Activated naive CD4-positive, alpha-beta T cell treated with anti-CD3 and anti-CD28 coated beads, Interleukin-2, amount 10 ng/mL, durations not matched to agents 7 days and 5 days (primary cell): Measurements from ENCODE around the gene MCM7.

Source experiments
- CTCF ChIA-PET: fragments of 350-600 bp; sonication (Branson Sonifier 250); formaldehyde crosslinking; loops from one replicate; lab custom pipeline; 2021; ENCODE audit warnings: antibody characterized with exemption; lab: Charles Lee
- DNase-seq: peaks from one replicate; pipeline ENCODE4 v3.0.0-alpha.2; 2020
- H3K27ac Mint-ChIP-seq: one replicate; pipeline ENCODE4 v1.8.0; 2021; ENCODE audit warnings: mild to moderate bottlenecking, moderate library complexity, mixed read lengths
- H3K27me3 Mint-ChIP-seq: one replicate; pipeline ENCODE4 v1.8.0; 2021; ENCODE audit warnings: mild to moderate bottlenecking, mixed read lengths
- H3K36me3 Mint-ChIP-seq: one replicate; pipeline ENCODE4 v1.8.0; 2021; ENCODE audit warnings: mixed read lengths
- H3K4me1 Mint-ChIP-seq: one replicate; pipeline ENCODE4 v1.8.0; 2021; ENCODE audit warnings: mixed read lengths
- H3K4me3 Mint-ChIP-seq: one replicate; pipeline ENCODE4 v1.8.0; 2021; ENCODE audit warnings: mild to moderate bottlenecking, moderate library complexity, mixed read lengths
- H3K9me3 Mint-ChIP-seq: one replicate; pipeline ENCODE4 v1.8.0; 2021; ENCODE audit warnings: mixed read lengths

Gene MCM7

DNA sequence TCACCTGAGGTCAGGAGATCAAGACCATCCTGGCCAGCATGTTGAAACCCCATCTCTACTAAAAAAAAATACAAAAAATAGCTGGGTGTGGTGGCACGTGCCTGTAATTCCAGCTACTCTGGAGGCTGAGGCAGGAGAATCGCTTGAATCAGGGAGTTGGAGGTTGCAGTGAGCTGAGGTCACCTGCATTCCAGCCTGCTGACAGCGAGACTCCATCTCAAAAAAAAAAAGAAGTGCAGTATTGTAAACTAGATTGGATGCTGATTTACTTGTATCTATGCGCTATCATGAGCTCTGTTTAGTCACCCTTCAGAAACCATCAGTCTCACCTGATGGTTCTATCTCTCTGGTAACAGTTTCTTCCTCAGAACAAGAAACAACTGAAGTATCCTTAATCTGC is 37.8 kb downstream of the MCM7 start:
- Mint-ChIP-seq H3K27ac (no peak overlapping the region), H3K4me3 (no peak overlapping the region), H3K4me1 (no peaks in the 10 kb centered on the region), H3K9me3 (no peaks in the 10 kb centered on the region), H3K27me3 (no peaks in the 10 kb centered on the region), H3K36me3 (peaks cover 36% of the 10 kb centered on the region)
- CTCF ChIA-PET = interaction anchor here (0.6 to 1.7 kb wide), 4 partner anchors 18 to 702 kb away, joined by 3 read pairs; partner anchors contain the start of gene ZNF3
- no peak for DNase-seq

DNA sequence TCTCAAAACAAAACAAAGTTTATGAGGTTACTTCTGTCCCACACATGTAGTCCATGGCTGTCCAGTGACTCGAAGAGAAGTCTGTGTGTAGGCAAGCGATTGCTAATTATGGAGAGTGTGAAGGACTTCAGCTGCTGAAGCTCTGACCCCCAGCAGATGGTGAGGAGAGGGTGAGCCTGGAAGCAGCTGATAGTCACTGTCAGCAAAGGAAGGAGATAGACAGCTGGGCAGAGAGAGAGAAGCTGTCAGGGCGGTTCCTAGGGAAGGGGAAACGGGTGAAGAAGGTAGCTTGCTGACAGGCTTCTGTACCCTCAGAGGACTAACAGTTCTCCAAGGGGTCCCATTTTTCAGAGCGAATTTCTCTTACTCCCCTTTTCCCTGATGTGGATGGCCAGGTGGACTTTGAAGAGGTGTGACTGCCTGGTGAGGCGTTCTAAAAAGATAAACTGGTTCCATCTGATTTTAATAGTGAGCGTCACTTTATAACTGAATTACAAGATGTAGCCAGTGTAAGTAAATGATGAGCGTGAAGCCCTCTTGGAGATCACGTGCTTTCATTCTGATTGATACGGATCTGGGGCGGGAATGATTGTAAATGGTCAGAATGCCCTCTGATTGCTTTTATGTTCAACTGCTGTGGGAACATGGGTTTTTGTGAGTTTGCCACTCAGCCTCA is 39.5 kb downstream of the MCM7 start:
- Mint-ChIP-seq H3K27me3 (no peaks in the 10 kb centered on the region), H3K4me3 (no peak overlapping the region), H3K27ac (no peak overlapping the region), H3K9me3 (no peaks in the 10 kb centered on the region), H3K4me1 (no peaks in the 10 kb centered on the region), H3K36me3 (peaks cover 31% of the 10 kb centered on the region)
- no peak for DNase-seq
- CTCF ChIA-PET = interaction anchor here (1.1 kb wide), 1 partner anchor 68 kb away, joined by 3 read pairs; no protein-coding TSS in a partner anchor

DNA sequence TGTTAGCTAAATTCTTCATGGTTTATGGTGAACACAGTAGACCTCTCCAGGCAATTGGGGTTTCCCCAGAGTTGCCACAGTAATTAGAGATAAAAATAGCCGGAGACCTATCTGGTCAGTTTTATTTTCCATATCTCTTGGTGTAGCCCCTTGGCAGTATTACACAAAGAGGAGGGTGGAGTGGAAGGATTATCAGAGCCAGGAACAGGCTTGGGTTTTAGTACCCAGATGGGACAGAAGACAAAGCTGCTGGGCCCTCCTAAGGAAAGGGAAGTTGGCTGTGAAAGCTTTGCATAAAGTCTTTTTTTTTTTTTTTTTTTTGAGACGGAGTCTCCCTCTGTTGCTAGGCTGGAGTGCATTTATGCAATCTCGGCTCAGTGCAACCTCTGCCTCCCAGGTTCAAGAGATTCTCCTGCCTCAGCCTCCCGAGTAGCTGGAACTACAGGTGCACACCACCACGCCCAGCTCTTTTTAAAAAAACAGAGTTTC is 41.9 kb downstream of the MCM7 start:
- Mint-ChIP-seq H3K27ac (no peak overlapping the region), H3K4me3 (no peak overlapping the region), H3K27me3 (no peaks in the 10 kb centered on the region), H3K36me3 (peaks cover 25% of the 10 kb centered on the region), H3K9me3 (no peaks in the 10 kb centered on the region), H3K4me1 (no peaks in the 10 kb centered on the region)
- no peak for DNase-seq
- CTCF ChIA-PET = interaction anchor here (0.6 to 1.2 kb wide), 2 partner anchors 73 to 527 kb away, joined by 3 read pairs; partner anchors contain the start of gene FBXO24

DNA sequence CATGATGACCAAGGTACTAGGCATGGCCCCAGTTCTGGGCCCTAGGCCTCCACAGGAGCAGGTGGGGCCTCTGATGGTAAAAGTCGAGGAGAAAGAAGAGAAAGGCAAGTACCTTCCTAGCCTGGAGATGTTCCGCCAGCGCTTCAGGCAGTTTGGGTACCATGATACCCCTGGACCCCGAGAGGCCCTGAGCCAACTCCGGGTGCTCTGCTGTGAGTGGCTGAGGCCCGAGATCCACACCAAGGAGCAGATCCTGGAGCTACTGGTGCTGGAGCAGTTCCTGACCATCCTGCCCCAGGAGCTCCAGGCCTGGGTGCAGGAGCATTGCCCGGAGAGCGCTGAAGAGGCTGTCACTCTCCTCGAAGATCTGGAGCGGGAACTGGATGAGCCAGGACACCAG is 44.2 kb downstream of the MCM7 start:
- Mint-ChIP-seq H3K4me3 (no peak overlapping the region), H3K36me3 (peaks cover 11% of the 10 kb centered on the region), H3K27me3 (no peaks in the 10 kb centered on the region), H3K27ac (no peak overlapping the region), H3K9me3 (no peaks in the 10 kb centered on the region), H3K4me1 (no peaks in the 10 kb centered on the region)
- DNase-seq = no peak
- CTCF ChIA-PET = interaction anchor here (1.1 kb wide), 1 partner anchor 143 kb away, joined by 4 read pairs; no protein-coding TSS in a partner anchor

DNA sequence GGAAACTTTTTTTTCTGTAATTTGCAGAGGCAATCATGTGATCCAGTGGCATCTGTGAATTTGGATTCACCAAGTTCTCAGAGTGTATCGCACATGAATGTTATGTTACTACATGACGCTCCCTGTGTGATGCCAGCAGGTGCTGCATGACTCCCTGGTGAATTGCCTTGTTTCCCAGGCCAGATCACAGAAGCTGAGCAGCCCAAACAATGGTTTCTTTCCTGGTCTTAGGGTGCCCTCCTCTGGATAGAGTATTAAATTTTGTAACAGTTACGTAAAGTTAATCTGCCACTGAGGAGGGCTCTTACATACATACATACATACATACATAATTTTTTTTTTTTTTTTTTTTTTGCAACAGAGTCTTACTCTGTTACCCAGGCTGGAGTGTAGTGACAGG is 48.0 kb downstream of the MCM7 start:
- Mint-ChIP-seq H3K36me3 (peaks cover 6% of the 10 kb centered on the region), H3K27me3 (no peaks in the 10 kb centered on the region), H3K4me1 (peaks cover 20% of the 10 kb centered on the region), H3K4me3 (no peak overlapping the region), H3K9me3 (no peaks in the 10 kb centered on the region), H3K27ac (no peak overlapping the region)
- DNase-seq = peak; percentile 49
- CTCF ChIA-PET = interaction anchor here (0.7 to 3.2 kb wide), 5 partner anchors 60 to 140 kb away, joined by 3 to 67 read pairs (median 3); partner anchors contain the start of gene AZGP1

DNA sequence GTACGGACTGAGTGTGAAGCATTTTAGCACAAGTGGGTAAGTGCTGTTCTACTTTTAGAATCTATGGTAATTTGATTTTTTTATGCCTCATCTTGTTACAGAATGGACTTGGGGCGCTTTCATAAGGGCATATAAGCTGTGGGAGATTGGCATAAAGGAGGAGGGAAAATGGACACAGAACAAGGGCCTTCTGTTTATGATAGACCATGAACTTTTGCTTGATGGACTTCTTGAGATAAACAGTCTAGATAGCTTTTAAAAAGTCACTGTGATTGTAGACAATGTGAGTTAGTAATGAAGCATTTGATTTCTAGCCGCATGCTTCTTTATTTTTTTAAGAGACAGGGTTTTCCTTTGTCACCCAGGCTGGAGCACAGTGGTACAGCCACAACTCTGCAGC is 49.6 kb downstream of the MCM7 start:
- Mint-ChIP-seq H3K4me1 (peaks cover 20% of the 10 kb centered on the region), H3K36me3 (peaks cover 2% of the 10 kb centered on the region), H3K27me3 (peaks cover 6% of the 10 kb centered on the region), H3K27ac (peak overlapping the region; percentile 58), H3K4me3 (peak overlapping the region; percentile 22), H3K9me3 (no peaks in the 10 kb centered on the region)
- CTCF ChIA-PET = interaction anchor here (0.8 to 3.2 kb wide), 5 partner anchors 31 to 135 kb away, joined by 3 to 67 read pairs (median 3); no protein-coding TSS in a partner anchor
- DNase-seq = no peak

DNA sequence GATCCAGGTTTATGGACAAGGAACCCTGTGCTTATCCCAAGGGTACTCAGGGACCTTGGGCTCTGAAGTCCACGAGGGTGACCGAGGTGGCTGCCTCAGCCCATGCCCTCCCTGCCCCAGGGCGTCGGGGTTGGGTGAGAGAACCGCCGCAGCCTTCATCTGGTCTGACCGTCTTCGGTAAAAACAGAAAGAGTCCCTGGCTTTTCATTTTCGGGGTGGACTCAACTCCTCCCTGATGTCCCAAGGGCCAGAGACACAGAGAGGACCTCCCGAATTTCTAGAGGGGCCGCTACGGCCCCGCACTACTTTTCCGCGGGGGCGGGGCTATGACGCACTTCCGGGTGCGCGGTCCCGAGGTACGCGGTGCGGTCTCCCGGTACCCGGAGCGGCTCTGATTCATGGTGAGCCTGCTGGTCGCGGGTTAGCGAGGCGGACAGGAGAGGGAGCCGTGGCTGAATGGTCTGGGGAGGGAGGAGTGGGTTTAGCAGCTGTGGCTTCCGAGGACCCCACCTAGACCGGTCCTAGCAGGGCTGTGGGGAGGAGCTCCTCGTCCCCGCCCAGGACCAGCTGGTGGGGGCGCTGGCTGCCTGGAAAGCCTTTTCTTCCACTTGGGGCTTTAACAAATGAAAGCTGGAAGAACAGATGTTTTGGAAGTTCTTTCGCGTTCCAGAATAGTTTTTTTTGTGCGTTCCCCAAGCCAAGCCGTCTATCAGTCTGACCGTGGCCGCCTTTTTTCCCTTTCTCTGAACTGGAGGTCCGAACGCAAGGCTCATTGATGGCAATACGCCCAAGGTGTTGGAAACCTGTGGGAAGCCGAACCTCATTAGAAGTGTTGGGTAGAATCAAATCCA is 51.5 kb downstream of the MCM7 start, which contains the start of gene ZSCAN21:
Gene ZSCAN21, plus strand, starts transcription at position 334 of the 851 bp plus-strand sequence. CDS start 7,233 bp downstream, outside the sequence.
- H3K36me3 Mint-ChIP-seq = peaks cover 2% of the 10 kb centered on the region
- peak within 1 kb of the TSS; percentile 89 for H3K27ac Mint-ChIP-seq
- CTCF ChIA-PET = interaction anchor here (0.8 to 1.7 kb wide), 7 partner anchors 33 to 138 kb away, joined by 3 to 5 read pairs (median 3); no protein-coding TSS in a partner anchor
- DNase-seq = peak; percentile 85
- H3K4me1 Mint-ChIP-seq = peaks cover 22% of the 10 kb centered on the region
- no peaks in the 10 kb centered on the region for H3K9me3 Mint-ChIP-seq
- peaks cover 12% of the 10 kb centered on the region for H3K27me3 Mint-ChIP-seq
- H3K4me3 Mint-ChIP-seq = peak within 1 kb of the TSS; percentile 84

DNA sequence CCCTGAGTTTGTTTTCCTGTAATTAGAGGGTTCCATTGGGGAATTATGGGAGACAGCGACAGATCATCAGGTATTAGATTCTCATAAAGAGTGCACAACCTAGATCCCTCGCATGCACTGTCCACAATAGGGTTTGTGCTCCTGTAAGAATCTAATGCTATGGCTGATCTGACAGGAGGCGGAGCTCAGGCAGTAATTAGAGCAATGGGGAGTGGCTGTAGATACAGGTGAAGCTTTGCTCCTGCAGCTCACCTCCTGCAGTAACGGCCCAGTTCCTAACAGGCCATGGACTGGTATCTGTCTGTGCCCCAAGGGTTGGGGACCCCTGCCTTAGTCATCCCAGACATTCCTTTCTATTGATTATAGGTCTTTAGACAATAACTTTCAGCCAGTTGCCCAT is 52.5 kb downstream of the MCM7 start:
- Mint-ChIP-seq H3K36me3 (peaks cover 2% of the 10 kb centered on the region), H3K4me1 (peaks cover 24% of the 10 kb centered on the region), H3K27me3 (peaks cover 13% of the 10 kb centered on the region), H3K27ac (peak overlapping the region; percentile 71), H3K9me3 (no peaks in the 10 kb centered on the region), H3K4me3 (peak overlapping the region; percentile 84)
- CTCF ChIA-PET = interaction anchor here (1.6 kb wide), 1 partner anchor 34 kb away, joined by 4 read pairs; no protein-coding TSS in a partner anchor
- no peak for DNase-seq

DNA sequence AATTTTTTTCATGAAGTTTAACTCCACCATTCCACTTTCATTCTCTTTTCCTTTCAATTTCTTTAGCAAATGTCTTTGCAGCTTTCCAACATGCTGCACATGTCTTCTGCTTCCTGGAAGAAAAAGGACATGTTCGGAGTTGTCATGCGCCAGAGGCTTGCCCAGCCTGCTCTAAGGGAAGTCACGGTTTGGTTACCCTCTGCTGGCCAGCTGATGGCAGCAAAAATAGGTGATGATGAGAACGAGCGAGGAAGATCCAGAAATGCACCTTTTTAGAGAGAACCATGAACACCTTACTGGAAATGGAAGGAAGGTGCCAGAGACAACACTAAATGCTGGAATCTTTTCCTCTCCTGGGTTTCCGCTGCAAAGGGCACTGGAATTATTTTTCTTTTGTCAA is 56.5 kb downstream of the MCM7 start:
- Mint-ChIP-seq H3K27ac (no peak overlapping the region), H3K9me3 (no peaks in the 10 kb centered on the region), H3K4me3 (no peak overlapping the region), H3K36me3 (peaks cover 1% of the 10 kb centered on the region), H3K27me3 (peaks cover 13% of the 10 kb centered on the region), H3K4me1 (peaks cover 28% of the 10 kb centered on the region)
- CTCF ChIA-PET = interaction anchor here (1.0 to 2.7 kb wide), 2 partner anchors 51 to 133 kb away, joined by 3 to 9 read pairs; no protein-coding TSS in a partner anchor
- peak; percentile 39 for DNase-seq
